ENCODE measurements around the gene CLIP3.
"Not testable (repeated sequence)": the region's sequence is repeated elsewhere in the genome, so short reads cannot be mapped to it uniquely, and the experiment has no call there.

The CLIP3 gene

DNA sequence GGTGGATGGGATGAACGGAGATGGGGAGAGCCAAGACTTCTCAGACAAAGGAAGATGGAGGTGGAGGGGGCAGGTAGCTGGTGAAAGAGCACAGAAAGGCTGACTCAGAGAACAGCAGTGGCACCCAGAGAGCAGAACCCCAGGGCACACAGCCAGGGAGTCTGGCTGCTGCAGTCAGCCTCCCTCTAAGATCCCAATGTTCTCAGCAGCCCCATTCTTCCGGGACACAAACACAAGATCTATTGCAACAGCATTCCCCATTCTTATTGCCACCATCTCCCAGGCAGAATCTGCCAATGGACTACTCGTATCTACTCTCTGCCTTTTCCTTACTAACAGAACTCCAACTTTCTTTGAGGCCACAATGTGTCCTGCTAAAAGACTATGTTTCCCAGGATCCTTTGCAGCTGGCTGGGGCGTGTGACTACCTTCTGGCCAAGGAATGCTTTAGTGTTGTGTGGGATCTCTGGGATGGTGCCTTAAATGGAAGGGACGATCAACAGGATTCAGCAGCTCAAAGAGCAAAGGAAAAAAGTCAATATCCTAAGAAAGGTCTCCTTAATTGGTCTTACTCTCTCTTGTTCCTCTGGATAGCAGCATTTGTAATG is 13.9 kb upstream of the CLIP3 start:
- DNase-seq = no peak

GRCh38 chr19:36043952-36044351 is 11.3 kb upstream of the CLIP3 start:
- DNase-seq = no peak

DNA sequence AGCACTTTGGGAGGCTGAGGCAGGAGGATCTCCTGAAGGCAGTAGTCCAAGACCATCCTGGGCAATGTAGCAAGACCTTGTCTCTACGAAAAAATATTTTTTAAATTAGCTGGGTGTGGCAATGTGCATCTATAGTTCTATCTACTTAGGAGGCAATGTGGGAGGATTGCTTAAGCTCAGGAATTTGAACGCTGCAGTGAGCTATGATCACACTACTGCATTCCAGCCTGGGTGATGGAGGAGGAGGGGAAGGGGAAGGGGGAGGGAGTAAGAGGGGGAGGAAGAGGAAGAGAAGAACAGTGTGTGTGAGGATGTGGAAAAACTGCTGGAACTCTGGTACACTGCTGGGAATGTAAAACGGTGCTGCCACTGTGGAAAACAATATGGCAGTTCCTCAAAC is 9.2 kb upstream of the CLIP3 start:
- DNase-seq = no peak

DNA sequence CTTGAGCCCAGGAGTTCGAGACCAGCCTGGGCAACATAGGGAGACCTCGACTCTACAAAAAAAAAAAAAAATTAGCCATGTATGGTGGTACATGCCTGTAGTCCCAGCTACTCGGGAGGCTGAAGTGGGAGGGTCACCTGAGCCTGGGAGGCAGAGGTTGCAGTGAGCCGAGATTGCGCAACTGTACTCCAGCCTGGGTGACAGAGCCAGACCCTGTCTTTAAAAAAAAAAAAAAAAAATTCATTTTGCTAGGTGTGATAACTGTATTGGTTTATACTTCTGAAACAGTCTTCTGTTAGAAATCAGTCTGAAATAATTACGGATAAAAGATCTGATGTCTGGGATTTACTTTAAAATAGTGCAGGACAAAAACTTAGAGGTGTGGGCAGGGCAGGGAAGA is 8.4 kb upstream of the CLIP3 start:
- not testable (repeated sequence) for DNase-seq

DNA sequence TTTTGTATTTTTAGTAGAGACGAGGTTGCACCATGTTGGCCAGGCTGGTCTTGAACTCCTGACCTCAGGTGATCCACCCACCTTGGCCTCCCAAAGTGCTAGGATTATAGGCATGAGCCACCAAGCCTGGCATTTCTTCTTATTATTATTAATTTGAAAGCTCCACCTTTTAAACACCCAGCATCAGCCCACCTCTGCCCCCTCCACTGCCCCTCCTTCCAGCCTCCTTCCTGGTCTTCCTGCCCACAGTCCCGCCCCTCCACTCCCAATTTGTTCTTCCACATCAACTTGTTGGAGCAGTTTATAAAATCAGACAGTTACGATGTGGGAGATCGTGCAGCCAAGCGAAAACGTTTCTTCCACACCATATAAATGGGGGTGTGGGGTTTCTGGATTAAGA is 7.8 kb upstream of the CLIP3 start:
- no peak for DNase-seq

- no peak for DNase-seq
These were observed 1.4 kb downstream of the CLIP3 start for GRCh38 chr19:36031308-36031707.

- no peak for DNase-seq
These were observed 2.2 kb downstream of the CLIP3 start for GRCh38 chr19:36030264-36031148.

- no peak for DNase-seq
These were observed 4.2 kb downstream of the CLIP3 start for GRCh38 chr19:36028313-36029041.

DNA sequence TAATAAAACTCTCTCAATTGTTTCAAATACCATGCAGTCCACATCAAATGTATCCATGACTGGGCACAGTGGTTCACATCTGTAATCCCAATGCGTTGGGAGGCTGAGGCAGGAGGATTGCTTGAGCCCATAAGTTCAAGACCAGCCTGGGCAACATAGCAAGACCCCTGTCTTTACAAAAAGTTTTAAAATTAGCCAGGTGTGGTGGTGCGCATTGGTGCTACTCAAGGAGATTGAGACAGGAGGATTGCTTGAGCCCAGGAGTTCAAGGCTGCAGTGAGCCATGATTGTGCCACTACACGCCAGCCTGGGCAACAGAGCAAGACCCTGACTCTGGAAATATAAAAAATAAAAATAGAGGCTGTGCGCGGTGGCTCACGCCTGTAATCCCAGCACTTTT is 5.0 kb downstream of the CLIP3 start:
- no peak for DNase-seq

GRCh38 chr19:36026091-36026876 is 6.4 kb downstream of the CLIP3 start:
- no peak for DNase-seq

DNA sequence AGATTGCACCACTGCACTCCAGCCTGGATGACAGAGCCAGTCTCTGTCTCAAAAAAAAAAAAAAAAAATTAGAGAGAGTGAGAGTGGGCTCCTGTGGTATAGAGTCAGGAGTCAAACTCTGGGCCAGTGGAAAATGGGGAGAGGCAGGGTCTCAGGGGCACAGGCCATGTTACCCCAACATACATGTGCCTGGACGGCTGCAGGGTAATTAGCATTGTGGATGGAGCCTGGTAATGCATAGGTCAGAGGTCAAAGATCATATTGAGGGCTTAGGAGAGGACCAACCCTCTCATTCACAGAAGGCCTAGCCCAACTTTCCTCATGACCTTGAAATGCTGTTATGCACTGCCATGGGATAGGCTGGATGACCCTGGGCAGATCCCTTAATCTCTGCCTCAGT is 7.1 kb downstream of the CLIP3 start:
- no peak for DNase-seq

- no peak for DNase-seq
These were observed 9.2 kb downstream of the CLIP3 start for GRCh38 chr19:36023432-36023831.

DNA sequence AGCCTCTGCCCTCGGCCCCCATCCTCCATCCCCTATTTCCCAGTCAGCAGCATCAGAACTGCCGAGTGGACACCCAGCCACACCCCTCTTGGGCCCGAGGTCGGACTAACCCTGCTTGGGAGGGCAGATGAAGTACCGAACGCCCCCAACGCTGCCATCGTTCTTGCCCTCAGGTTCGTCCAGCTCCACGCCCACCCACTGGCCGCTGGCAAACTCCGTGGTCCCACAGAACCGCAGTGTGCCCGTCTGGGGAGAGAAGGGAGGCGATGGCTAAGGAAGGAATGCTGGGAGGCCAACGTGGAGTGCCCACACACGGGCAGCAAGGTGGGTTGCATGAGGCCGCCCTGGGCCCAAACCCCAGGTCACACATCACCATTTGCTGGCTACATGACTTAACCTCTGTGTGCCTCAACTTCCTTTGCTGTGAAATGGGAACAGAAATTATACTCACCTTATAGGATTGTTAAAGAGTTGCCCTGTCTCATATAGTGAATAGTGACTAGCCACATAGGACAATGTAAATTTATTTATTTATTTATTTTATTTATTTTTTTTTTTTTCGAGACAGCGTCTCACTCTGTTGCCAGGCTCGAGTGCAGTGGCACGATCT is 13.5 kb downstream of the CLIP3 start:
- no peak for DNase-seq

DNA sequence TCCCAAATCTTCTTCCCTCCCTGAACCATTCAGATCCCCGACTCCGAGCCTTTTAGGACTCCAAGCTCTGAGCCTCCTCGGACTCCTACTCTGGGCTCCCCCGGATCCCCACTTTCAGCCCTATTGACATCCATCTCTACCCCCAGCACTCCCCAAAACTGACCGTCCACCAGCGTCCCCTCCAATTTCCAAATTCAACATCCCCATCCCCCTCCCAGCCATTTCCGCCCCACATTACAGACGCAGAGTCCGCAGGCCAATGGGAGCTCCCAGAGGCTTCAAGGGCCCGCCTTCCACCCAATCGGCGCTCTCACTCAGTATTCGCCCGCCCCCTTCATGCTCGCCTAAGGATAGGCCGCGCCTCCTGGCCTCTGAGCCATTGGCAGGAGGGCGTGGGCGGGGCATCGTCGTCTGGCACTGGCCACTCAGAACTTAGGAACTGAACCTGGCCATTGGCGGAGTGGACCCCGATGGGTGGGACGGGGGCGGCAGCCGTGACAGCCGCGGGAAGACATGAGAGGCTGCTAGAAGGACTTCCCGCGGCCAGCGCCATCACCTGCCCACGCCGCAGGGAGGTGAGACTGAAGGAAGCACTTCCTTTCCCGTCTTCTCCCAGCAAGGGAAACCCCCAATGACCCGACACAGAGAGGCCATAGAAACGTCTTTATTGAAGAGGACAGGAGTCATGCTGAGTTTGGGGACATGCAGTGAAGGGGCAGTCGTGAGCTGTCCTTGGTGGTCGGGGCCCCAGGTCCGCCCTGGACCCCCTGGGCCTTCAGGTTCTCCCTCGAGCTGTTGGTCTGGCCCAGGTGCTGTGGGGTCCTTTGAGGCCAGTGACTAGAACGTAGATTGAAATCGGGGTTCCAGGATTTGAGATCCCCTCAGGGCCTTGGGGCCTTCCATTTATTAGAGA is 18.4 kb downstream of the CLIP3 start, which contains the start of gene ALKBH6:
TSS of gene ALKBH6 (minus strand) at position 202 of the 913 bp plus-strand sequence. CDS start 816 bp downstream, outside the sequence.
- peak; percentile 98 to 99 for DNase-seq

DNA sequence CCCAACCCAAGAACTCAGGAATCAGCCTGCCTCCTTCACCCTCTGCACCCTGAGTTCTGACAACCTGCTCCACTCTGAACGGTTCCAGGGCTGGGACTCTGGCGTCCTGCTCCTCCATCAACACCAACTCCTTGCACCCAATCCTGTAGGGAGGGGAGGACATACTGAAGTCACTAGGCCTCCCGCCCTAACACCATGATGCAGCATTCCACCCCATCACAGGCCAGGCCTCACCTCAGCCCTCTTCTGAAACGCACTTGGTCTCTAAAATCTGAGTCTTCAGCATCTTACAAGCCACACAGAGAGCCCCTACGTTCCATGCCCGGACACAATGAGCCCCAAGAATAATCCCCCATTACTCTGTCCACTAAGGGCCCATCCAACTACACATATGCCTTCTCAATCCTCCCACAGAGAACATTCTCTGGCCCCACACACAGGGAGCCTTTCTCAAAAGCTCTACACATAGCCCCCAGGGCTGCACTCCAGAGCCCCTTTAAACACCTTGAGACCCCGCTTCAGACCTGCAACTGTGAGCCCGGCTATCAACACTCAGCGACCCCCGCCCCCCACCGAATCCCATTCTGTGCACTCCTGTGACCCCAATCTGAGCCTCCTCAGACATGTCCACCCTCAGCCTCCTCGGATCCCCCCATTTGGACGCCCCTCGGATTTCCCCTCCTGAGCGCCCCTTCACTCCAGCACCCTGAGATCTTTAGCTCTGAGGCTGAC is 19.2 kb downstream of the CLIP3 start:
- no peak for DNase-seq

GRCh38 chr19:36010402-36010801 is 22.3 kb downstream of the CLIP3 start:
- DNase-seq = no peak

- no peak for DNase-seq
These were observed 22.9 kb downstream of the CLIP3 start for GRCh38 chr19:36009633-36010379.

GRCh38 chr19:36009220-36009619 is 23.5 kb downstream of the CLIP3 start:
- peak in 1 of 2 experiments; percentile 27 for DNase-seq

- DNase-seq = peak in 1 of 2 experiments; percentile 24
These were observed 24.2 kb downstream of the CLIP3 start, which contains the start of gene SYNE4 for GRCh38 chr19:36008336-36008978. TSS of gene SYNE4 (minus strand) at chr19:36008813. CDS start at chr19:36008681, 132 bp downstream.
